KOPT-K1 (cell line): Measurements from ENCODE around the gene CRLF2.
"Not testable (repeated sequence)": the region's sequence is repeated elsewhere in the genome, so short reads cannot be mapped to it uniquely, and the experiment has no call there.

ENCODE experiments used
- H3K27ac ChIP-seq: fragments of 200-600 bp; sonication (generic); 2 replicates; pipeline ENCODE4 v1.5.1; 2016; ENCODE audit warnings: antibody characterized with exemption, mild to moderate bottlenecking, low read depth, low read length; ENCODE audit not compliant: poor library complexity, severe bottlenecking
- H3K36me3 ChIP-seq: fragments of 200-600 bp; sonication (generic); 2 replicates; pipeline ENCODE4 v1.5.1; 2017; ENCODE audit warnings: antibody characterized with exemption, mild to moderate bottlenecking, low read length, moderate library complexity; ENCODE audit not compliant: insufficient read depth
- H3K9me3 ChIP-seq: fragments of 200-600 bp; sonication (generic); 2 replicates; pipeline ENCODE4 v1.5.1; 2017; ENCODE audit warnings: antibody characterized with exemption, low read length, mild to moderate bottlenecking; ENCODE audit not compliant: insufficient read depth, poor library complexity, severe bottlenecking

Gene CRLF2

DNA sequence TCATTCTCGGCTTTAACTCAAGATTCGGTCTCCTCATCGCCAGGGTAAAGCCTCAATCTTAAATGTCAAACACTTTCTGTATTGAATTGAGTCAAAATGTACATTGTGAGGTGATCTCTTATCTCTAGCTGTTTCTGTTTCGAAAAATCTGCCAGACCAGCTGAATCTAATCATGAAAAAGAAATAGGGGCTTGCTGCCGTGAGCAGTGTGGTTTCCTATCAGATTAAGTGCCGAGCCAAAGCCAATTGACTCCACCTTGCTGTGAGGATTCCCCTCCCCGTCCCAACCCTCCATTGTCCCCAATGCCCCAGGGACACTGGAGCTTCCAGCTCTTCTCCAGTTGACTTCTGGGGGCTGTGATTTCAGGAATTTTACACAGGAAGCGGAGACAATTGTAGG, 12.5 kb upstream of the CRLF2 start:
- H3K27ac ChIP-seq, result no peak overlapping the region
- no peaks in the 10 kb centered on the region for H3K36me3 ChIP-seq
- H3K9me3 ChIP-seq, result peaks cover 11% of the 10 kb centered on the region

DNA sequence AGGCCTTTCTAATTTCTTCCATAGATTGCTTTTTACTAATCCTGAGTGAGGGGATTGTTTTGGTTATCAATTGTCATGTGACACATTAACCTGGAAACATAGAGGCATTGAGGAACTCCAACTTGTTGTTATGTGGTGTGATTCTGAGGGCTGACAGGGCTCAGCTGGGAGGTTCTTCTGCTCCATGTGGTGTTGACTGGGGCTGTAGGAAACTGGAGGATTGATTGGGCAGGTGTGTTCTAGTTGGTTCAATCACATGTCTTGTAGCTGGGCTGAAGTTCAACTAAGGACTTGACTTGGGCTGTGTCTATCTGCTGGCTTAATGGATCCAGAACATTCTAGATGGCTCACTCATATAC, 10.8 kb upstream of the CRLF2 start:
- Histone ChIP-seq H3K9me3 (peaks cover 11% of the 10 kb centered on the region), H3K27ac (no peak overlapping the region), H3K36me3 (no peaks in the 10 kb centered on the region)

DNA sequence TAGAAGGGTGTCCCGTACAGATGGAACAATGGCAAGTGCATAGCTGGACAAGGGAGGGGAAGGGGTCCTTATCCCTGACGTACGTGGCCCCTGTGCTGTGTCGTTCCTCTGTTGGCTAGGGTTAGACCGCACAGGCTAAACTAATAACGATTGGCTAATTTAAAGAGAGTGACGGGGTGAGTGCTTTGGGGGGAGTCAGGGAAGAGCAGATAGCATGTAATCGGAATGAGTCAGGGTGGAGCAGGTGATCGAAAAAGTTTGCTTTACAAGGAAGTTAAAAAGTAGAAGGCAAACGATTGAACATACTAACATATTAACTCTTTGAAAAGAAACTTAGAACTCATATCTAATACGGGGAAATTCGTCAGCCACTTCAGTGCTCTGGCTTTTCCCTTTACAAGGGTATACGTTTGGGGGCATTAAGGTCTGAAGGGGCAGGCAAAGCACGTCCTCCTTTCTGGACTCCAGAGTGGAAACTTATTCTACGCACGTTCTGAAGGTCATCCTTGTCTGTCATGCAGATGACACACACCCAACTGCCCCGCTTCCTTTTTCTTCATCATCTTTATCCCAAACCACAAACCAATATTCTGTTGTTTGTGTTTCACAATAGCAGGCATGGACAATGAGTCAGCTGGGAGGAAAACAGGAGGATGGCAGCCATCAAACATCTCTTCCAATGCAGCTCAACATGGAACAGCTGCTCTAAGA, 10.2 kb upstream of the CRLF2 start:
- Histone ChIP-seq H3K36me3 (no peaks in the 10 kb centered on the region), H3K9me3 (peaks cover 11% of the 10 kb centered on the region), H3K27ac (no peak overlapping the region)

DNA sequence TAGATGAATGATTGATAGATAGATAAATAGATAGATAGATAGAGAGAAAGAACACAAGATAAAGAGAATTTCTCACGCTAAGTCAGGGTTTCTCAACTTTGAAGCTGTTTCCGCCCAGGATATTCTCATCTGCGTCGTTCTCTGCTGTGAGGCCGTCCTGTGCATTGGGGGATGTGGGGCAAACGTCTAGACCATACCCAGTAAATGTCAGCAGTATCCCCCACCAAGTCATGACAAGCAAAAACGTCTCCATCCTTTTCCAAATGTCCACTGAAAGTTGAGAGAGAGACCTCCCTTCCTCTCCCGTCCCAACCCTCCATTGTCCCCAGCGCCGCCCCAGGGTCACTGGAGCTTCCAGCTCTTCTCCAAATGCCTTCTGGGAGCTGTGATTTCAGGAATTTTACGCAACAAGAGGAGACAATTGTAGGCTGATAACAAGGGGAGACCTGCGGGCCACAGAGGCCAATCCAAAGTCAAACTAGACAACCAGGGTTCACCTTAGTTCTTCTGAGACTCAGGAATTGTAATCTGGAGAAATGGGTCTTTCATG, 8.9 kb upstream of the CRLF2 start:
- H3K36me3 ChIP-seq, result no peaks in the 10 kb centered on the region
- no peak overlapping the region for H3K27ac ChIP-seq
- peaks cover 11% of the 10 kb centered on the region for H3K9me3 ChIP-seq

DNA sequence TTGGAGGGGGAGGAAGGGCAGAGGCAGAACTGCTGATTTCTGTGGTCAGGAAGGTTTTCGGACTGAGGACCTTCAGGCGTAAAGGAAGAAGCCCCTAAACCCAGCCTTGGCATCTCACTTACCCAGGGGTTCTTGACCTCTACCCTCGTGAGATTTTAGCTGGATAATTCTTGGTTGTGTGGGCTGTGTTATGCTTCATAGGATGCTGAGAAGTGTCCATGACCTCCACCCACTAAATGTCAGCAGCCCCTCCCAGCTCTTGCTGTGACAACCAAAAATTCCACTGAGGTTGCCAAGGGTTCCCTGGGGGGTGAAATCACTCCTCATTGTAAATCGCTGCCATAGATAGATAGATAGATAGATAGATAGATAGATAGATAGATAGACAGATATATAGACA, 5.8 kb upstream of the CRLF2 start:
- peaks cover 4% of the 10 kb centered on the region for H3K9me3 ChIP-seq
- H3K36me3 ChIP-seq, result no peaks in the 10 kb centered on the region
- no peak overlapping the region for H3K27ac ChIP-seq

DNA sequence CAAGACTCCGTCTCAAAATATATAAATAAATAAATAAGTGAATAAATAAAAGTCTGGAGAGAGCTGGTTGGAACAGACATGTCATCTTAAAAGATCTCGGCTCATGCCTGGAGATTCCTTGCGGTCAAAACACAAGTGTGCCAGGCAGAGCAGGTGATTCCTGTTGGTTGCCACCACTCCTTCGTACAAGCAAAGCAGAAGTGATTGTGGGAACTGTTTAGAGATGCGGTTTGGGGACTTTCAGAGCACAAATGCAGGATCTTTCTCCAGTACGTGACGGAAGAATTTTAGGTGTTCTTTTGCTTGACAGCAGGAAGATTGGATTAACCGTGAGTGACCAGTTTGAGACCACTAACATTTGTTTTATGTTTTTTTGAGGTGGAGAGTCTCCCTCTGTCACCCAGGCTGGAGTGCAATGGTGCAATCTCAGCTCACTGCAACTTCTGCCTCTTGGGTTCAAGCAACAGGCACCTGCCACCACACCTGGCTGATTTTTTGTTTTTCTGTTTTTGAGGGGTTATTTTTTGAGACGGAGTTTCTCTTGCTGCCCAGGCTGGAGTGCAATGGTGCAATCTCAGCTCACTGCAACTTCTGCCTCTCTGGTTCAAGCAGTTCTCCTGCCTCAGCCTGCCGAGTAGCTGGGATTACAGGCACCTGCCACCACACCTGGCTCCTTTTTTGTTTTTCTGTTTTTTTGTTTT, 2.8 kb upstream of the CRLF2 start:
- Histone ChIP-seq H3K36me3 (no peaks in the 10 kb centered on the region), H3K27ac (no peak overlapping the region), H3K9me3 (no peaks in the 10 kb centered on the region)

DNA sequence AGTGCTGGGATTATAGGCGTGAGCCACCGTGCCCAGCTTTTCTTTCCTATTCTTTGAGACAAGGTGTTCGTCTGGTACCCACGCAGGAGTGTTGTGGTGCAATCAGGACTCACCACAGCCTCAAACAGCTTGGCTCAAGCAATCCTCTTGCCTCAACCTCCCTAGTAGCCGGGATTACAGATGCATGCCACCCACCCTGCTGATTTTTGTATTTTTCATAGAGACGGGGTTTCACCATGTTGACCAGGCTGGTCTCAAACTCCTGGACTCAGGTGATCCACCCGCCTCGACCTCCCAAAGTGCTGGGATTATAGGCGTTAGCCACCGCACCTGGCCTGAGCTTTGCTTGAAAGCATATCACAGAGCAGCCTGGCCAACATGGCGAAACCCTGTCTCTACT, 1.5 kb upstream of the CRLF2 start:
- no peak overlapping the region for H3K27ac ChIP-seq
- H3K36me3 ChIP-seq, result no peaks in the 10 kb centered on the region
- H3K9me3 ChIP-seq, result no peaks in the 10 kb centered on the region

DNA sequence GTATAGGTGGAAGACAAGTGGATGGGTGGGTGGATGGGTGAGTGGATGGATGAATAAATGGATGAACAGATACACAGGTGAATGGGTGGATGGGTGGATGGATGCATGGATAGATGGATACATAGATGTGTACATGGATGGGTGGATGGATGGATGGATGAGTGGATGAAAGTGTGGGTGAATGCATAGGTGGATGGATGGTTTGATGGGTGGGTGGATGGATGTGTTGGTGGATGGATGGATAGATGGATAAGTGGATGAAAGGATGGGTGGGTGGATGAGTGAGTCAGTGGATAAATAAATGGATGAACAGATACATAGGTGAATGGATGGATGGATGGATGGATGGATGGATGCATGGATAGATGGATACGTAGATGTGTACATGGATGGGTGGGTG, 1.6 kb downstream of the CRLF2 start:
- no peak overlapping the region for H3K27ac ChIP-seq
- no peaks in the 10 kb centered on the region for H3K36me3 ChIP-seq
- no peaks in the 10 kb centered on the region for H3K9me3 ChIP-seq

DNA sequence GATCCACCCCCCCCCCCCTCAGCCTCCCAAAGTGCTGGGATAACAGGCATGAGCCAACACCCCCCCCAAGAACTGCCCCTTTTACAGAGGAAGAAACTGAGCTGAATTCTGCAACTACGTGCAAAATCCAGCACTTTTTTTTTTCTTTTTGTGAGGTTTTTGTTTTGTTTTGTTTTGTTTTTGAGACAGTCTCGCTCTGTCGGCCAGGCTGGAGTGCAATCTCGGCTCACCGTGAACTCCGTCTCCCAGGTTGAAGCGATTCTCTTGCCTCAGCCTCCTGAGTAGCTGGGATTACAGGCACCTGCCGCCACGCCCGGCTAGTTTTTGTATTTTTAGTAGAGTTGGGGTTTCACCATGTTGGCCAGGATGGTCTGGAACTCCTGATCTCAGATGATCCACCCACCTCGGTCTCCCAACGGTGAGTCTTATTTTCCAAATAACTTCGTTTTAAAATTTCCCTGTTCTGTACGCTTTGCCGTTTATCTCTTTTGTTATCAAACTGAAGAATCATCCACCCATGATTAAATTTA, 4.9 kb downstream of the CRLF2 start:
- Histone ChIP-seq H3K27ac (no peak overlapping the region), H3K9me3 (no peaks in the 10 kb centered on the region), H3K36me3 (no peaks in the 10 kb centered on the region)

DNA sequence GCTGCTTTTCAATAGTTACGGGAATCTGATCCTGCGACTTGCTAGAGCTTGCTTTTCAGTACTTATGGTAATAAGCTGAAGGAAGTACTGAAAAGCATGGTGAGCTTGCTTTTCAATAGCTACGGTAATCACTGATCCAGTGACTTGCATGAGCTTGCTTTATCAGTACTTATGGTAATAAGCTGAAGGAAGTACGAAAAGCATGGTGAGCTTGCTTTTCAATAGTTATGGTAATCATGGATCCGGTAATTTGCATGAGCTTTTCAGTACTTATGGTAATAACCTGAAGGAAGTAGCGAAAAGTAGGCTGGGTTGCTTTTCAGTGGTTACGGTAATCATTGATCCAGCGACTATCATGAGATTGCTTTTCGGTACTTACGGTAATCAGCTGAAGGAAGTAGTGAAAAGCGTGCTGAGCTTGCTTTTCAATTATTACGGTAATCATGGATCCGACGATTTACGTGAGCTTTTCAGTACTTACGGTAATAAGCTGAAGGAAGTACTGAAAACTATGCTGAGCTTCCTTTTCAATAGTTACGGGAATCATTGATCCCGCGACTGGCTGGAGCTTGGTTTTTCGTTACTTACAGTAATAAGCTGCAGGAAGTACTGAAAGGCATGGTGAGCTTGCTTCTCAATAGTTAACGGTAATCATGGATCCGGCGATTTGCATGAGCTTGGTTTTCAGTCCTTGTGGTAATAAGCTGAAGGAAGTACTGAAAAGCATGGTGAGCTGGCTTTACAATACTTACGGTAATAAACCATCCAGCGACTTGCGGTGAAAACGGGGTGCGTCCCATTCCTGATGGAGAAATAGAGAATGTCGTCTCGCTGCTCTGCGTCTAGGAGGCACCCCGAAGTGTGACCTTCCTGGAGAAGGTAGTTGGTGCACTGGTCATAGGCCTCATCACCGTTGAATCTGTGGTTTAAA, 6.5 kb downstream of the CRLF2 start:
- Histone ChIP-seq H3K36me3 (no peaks in the 10 kb centered on the region), H3K9me3 (no peaks in the 10 kb centered on the region), H3K27ac (peak overlapping the region; percentile 14)

DNA sequence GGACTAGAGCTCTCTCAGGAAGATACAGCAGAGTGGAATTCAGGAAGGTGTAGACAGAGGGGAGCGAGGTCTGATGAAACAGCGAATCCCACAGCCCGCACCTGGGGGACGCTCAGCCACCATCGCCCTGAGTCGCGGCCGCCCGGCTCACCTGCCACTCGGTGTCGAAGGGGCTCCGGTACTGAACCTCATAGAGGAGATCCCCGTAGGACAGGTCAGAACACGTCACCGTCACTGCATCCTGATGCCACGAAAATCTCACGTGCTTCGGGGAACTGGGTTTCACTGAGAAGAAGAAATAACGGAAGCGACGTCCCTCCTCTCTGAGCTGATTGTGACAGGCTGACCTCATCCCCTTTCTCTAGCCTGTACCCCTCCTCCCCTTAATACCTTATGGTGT, 10.2 kb downstream of the CRLF2 start:
- H3K27ac ChIP-seq, result no peak overlapping the region
- H3K36me3 ChIP-seq, result no peaks in the 10 kb centered on the region
- no peaks in the 10 kb centered on the region for H3K9me3 ChIP-seq

DNA sequence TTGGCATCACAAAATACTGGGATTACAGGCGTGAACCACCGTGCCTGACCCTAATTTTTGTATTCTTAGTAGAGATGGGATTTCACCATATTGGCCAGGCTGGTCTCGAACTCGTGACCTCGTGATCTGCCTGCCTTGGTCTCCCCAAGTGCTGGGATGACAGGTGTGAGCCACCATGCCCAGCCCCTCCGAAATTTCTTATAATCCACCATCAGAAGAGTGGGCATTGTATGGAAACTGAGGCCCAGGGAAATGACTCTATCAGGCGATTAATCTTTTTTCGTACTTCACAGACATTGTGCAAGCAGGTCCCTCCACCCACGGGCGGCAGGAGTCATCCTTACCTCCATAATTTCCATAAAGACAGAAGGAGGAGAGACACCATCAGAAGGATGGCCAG, 16.0 kb downstream of the CRLF2 start:
- no peaks in the 10 kb centered on the region for H3K9me3 ChIP-seq
- no peak overlapping the region for H3K27ac ChIP-seq

DNA sequence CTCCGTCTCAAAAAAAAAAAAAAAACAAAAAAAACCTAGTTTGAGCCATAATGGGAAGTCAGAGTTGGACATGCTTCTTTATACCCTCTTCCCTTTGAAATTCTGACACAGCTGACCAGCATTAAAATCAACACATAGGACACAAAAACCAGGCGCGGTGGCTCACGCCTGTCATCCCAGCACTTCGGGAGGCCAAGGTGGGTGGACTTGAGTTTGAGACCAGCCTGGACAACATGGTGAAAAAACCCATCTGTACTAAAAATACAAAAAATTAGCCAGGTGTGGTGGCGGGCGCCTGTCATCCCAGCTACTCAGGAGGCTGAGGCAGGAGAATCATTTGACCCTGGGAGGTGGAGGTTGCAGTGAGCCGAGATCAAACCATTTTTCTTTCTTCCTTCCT, 20.3 kb downstream of the CRLF2 start:
- H3K27ac ChIP-seq, H3K36me3 ChIP-seq, H3K9me3 ChIP-seq: not testable (repeated sequence)

More for the DNA sequence above, 16.0 kb downstream of the CRLF2 start:
- no peaks in the 10 kb centered on the region for H3K36me3 ChIP-seq

DNA sequence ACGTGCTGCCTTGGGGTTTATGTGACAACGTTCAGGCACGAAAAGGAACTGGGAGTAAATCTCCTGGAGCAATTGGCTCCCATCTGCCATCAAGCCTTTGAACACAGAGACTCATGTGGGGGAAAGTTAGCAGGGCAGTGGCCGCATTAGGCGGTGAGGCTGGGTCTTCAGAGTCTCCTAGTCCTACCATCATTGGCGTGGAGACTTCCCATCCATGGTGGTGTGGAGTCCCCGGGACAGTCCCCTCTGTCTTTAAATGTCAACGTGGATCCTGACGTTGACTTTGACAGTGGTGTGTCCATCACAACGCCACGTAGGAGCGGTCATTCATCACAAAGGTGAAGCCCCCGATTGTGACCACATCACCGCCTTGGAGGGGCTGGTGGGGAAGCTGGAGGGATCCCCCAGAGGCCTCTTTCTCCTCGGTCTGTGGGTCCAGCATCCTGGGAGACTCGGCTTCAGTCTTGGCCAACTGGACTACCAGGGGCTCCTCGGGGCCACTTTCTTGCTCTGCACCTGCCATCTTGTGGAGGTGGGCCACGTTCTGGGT, 21.8 kb downstream of the CRLF2 start:
- no peak overlapping the region for H3K27ac ChIP-seq

DNA sequence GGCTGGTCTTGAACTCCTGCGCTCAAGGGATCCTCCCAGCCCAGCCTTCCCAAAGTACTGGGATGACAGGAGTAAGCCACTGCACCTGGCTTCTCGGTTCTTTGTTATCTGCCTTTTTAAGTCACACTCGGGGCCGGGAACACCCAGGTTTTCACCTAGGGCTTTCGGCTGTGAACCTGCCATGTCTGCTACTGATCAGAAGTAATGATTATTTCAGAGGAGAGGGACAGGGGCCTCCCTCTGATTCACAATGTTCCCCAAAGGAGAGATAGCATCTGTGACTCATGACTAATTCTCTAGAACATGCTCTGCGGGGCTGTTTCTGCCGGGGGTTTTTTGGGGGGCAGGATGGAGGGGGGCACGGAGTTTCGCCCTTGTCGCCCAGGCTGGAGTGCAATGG, 26.9 kb downstream of the CRLF2 start:
- Histone ChIP-seq H3K27ac (no peak overlapping the region), H3K36me3 (no peaks in the 10 kb centered on the region), H3K9me3 (no peaks in the 10 kb centered on the region)

More for the DNA sequence above, 21.8 kb downstream of the CRLF2 start:
- H3K9me3 ChIP-seq, result no peaks in the 10 kb centered on the region
- H3K36me3 ChIP-seq, result no peaks in the 10 kb centered on the region
